ENCODE data around the gene EEF1AKMT3.

- no peak for TF ChIP-seq POLR2A (IDR thresholded peaks at IDR 0.05)
- TF ChIP-seq CTCF (IDR thresholded peaks at IDR 0.05 in 4 of 5, conservative IDR thresholded peaks at IDR 0.05 in 1 of 5) = no peak
These were observed 51.7 kb downstream of the EEF1AKMT3 start for GRCh38 chr12:57823908-57824640.

Data from gastrocnemius medialis (tissue), 4 donors.